Endothelial cell (in vitro differentiated cells): ENCODE results near the gene P2RX2. TPM values are rescaled to one million over a fixed set of nuclear protein-coding genes. Genes with fewer than 3 reads are reported as not detected.

Experiments used
- DNase-seq: peaks from one replicate; pipeline ENCODE4 v3.0.0; 2021; ENCODE audit warnings: low spot score
- H3K27ac Mint-ChIP-seq: one replicate; pipeline ENCODE4 v1.8.0; 2021; ENCODE audit warnings: mixed read lengths, inconsistent platforms; ENCODE audit not compliant: unreplicated experiment
- H3K27me3 Mint-ChIP-seq: one replicate; pipeline ENCODE4 v1.8.0; 2021; ENCODE audit warnings: mild to moderate bottlenecking, moderate library complexity, mixed read lengths, inconsistent platforms; ENCODE audit not compliant: unreplicated experiment
- H3K36me3 Mint-ChIP-seq: one replicate; pipeline ENCODE4 v1.8.0; 2021; ENCODE audit warnings: mild to moderate bottlenecking, low read depth, mixed read lengths, inconsistent platforms; ENCODE audit not compliant: unreplicated experiment
- H3K4me1 Mint-ChIP-seq: one replicate; pipeline ENCODE4 v1.8.0; 2021; ENCODE audit warnings: mild to moderate bottlenecking, mixed read lengths, inconsistent platforms; ENCODE audit not compliant: unreplicated experiment
- H3K4me3 Mint-ChIP-seq: one replicate; pipeline ENCODE4 v1.8.0; 2021; ENCODE audit warnings: mild to moderate bottlenecking, mixed read lengths, inconsistent platforms; ENCODE audit not compliant: unreplicated experiment
- H3K9me3 Mint-ChIP-seq: one replicate; pipeline ENCODE4 v1.8.0; 2021; ENCODE audit warnings: mixed read lengths, inconsistent platforms; ENCODE audit not compliant: unreplicated experiment
- total RNA-seq: library from RNA; stranded (reverse); fragmentation: NEBNext Ultra II Directional; extraction: Animal tissue kit (Norgen Biotek cat#: 25700); gene quantifications from one replicate; pipeline ENCODE4 v1.2.1, GENCODE V29; 2021; ENCODE audit not compliant: unreplicated experiment
- TF ChIP-seq, protein P1 (sequence below): fragments of 200-600 bp; sonication (generic); IDR thresholded peaks from one replicate; pipeline ENCODE4 v1.5.0; 2021; ENCODE audit warnings: antibody characterized with exemption; ENCODE audit not compliant: unreplicated experiment

Gene P2RX2
- total RNA-seq, 1 donor from 2014 or later = not detected

DNA sequence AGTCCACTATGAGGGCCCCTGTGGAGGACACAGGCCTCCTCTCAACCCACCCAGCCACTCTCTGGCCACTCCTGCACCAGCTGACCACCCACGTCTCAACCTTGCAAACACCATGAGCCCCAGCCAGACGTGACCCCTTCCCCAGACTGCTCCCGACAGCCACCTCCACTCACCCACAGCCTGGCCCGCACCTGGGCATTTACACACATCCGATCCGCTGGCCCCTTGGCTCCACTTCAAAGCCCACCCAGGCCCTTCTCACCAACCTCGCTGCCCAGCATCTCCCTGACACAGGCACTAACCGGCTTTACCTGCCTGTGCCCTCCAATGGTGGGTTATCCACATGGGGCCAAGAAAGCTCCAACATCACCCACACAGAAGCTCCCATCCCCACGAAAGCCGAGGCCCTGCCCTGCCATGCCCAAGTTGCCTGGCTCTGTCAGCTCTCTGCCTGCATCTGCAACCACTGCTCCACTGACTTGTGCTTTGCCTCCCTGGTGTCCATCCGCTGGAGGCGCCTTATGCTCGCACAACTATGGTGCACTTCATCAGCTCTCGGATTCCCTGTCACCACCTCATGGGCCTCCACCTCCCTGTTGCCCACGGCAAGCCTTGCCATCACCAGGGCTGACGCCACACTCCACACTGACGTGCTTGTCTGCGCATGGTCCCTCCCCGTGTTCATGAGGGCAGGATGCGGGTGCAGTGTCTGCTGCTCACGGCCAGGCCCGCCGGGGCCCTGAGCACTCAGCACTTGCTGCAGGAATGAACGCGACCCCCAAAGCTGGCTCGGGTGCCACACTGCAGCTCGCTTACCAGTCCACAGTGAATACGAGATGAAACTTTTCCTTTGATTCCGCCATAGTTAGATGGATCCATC is 16.7 kb downstream of the P2RX2 start:
- DNase-seq = no peak
- no peaks in the 10 kb centered on the region for H3K9me3 Mint-ChIP-seq
- peak overlapping the region; percentile 71 for H3K4me3 Mint-ChIP-seq
- TF ChIP-seq, protein P1, sequence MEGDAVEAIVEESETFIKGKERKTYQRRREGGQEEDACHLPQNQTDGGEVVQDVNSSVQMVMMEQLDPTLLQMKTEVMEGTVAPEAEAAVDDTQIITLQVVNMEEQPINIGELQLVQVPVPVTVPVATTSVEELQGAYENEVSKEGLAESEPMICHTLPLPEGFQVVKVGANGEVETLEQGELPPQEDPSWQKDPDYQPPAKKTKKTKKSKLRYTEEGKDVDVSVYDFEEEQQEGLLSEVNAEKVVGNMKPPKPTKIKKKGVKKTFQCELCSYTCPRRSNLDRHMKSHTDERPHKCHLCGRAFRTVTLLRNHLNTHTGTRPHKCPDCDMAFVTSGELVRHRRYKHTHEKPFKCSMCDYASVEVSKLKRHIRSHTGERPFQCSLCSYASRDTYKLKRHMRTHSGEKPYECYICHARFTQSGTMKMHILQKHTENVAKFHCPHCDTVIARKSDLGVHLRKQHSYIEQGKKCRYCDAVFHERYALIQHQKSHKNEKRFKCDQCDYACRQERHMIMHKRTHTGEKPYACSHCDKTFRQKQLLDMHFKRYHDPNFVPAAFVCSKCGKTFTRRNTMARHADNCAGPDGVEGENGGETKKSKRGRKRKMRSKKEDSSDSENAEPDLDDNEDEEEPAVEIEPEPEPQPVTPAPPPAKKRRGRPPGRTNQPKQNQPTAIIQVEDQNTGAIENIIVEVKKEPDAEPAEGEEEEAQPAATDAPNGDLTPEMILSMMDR = no peak
- peaks cover 4% of the 10 kb centered on the region for H3K4me1 Mint-ChIP-seq
- peaks cover 20% of the 10 kb centered on the region for H3K27me3 Mint-ChIP-seq
- H3K27ac Mint-ChIP-seq = peak overlapping the region; percentile 52
- peaks cover 79% of the 10 kb centered on the region for H3K36me3 Mint-ChIP-seq

DNA sequence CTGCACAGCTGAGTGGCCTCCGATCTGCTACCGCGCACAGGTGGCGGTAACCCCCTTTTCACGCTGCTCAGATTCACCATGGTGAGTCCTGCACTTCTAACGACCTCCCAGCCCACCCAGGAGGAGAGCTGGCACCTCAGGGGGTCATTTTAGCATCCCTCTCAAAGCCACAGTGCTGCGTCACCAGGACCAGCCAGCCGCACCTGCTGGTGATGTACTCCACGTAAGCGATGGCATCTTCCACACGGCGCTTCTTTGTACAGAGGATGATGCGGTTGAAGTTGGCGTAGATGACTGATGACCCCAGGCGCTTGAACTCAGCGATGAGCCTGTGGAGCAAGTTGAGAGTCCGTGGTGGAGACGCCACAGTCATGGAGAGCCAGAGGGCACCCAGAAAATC is 19.2 kb downstream of the P2RX2 start:
- Mint-ChIP-seq H3K36me3 (peaks cover 74% of the 10 kb centered on the region), H3K27me3 (peaks cover 23% of the 10 kb centered on the region), H3K4me1 (peaks cover 4% of the 10 kb centered on the region), H3K9me3 (no peaks in the 10 kb centered on the region), H3K27ac (no peak overlapping the region), H3K4me3 (no peak overlapping the region)
- TF ChIP-seq, protein P1 = no peak
- DNase-seq = no peak

DNA sequence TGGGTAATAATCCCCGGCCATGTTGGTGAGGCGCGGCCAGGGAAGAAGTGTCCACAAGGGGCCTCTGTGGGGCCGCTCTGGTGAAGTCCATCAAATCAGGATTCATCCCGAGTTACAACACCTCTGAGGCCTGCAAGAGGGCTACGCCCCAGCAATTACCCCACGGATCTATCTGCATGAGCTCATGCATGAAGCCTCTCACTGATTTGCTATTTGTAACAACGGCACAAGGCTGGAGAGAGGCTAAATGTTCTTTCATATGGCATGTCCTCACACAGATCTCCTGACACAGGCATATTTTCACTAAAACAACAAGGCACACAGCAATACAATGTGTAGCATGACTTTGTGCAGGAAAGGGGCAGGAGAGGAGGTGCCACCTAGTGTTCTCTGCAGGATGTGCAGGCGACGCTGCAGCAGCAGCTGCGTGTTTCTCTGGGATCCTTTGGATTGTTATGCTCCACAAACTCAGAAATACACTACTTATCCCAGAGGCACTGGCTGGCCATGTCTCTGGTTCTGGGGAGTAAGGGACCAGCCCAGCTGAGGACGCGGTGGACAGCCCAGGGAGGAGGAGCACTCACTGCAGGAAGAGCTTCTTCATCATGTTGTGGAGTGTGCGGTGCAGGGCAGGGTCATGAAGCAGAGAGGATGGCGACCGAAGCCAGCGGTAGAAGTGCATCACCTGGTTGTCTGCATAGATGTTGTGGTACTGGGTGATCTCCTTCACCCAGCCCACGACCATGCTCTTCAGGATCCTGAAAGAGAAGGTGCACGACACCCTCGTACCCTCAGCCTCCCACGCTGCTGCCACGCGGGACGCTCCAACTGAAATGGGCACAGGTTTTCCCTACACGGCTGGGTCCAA is 20.2 kb downstream of the P2RX2 start:
- peak; percentile 40 for DNase-seq
- H3K27me3 Mint-ChIP-seq = peaks cover 23% of the 10 kb centered on the region
- no peak overlapping the region for H3K4me3 Mint-ChIP-seq
- TF ChIP-seq, protein P1 = peak; percentile 64
- peaks cover 4% of the 10 kb centered on the region for H3K4me1 Mint-ChIP-seq
- H3K36me3 Mint-ChIP-seq = peaks cover 72% of the 10 kb centered on the region
- peak overlapping the region; percentile 39 for H3K27ac Mint-ChIP-seq
- H3K9me3 Mint-ChIP-seq = no peaks in the 10 kb centered on the region

DNA sequence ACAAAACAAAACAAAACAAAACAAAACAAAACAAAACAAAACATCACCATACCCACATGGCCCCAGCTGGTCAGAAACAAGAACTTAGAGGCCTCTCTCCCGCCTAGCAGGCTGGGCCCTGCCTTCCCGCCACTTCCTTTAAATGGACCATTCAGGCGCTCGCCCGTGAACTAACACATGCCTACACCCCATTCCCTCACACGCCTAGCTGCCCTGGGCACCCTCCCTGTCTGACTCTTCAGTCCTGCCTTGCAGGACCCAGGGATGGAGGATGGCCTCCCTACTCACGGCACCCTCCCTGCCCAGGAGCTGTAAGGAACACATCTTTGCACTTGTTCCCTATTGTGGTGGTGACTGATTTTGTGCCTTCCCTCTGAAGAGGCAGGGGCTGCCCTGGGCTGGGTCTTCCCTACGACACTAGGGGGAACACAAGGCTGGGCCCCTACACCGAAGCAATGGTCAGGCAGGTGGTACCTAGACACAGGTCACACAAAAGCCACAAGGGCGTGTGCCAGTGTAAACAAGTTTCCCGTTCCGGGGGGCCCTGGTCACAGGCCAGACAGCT is 21.5 kb downstream of the P2RX2 start:
- Mint-ChIP-seq H3K27ac (no peak overlapping the region), H3K9me3 (no peaks in the 10 kb centered on the region), H3K4me3 (no peak overlapping the region), H3K36me3 (peaks cover 64% of the 10 kb centered on the region), H3K27me3 (peaks cover 19% of the 10 kb centered on the region), H3K4me1 (peaks cover 4% of the 10 kb centered on the region)
- no peak for DNase-seq
- TF ChIP-seq, protein P1 = no peak
